ENCODE data around the gene TLE4. TPM values are rescaled to one million over a fixed set of nuclear protein-coding genes. Genes with fewer than 3 reads are reported as not detected.

The TLE4 gene
- total RNA-seq, 1 donor from 2014 or later, result 10.8 TPM

DNA sequence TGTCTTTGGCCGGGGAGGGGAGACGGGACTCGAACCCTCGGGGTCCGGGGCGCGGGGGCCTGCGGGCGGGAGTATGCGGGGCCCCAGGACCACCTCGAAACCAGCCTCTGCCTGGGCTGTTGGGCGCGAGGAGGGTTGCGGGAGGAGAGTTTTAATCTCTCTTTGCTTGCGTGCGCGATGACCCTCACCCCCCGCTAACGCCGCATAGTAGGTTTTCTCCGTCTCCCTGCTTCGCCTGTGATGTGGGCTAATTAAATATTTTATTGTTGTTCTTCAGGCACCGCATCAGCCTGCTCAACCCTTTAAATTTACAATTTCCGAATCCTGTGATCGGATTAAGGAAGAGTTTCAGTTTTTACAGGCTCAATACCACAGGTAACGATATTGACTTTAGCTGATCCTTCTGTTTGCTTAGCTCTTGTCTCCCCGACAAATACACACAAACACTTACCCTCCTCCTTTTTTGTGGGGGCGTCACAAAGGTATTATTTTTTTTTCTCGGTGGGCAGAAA, 1.7 kb downstream of the TLE4 start:
- DNase-seq (ENCODE audit: low read depth), result peak; percentile 27
- FAIRE-seq, result no peak
- Histone ChIP-seq H3K4me3 (ENCODE audit: low read depth, low read length) (peak overlapping the region; percentile 79), H3K27me3 (ENCODE audit: control insufficient read depth, insufficient read depth, low read length) (no peaks in the 10 kb centered on the region), H3K36me3 (ENCODE audit: control insufficient read depth, insufficient read depth, low read length) (no peaks in the 10 kb centered on the region)
- TF ChIP-seq, protein P1, sequence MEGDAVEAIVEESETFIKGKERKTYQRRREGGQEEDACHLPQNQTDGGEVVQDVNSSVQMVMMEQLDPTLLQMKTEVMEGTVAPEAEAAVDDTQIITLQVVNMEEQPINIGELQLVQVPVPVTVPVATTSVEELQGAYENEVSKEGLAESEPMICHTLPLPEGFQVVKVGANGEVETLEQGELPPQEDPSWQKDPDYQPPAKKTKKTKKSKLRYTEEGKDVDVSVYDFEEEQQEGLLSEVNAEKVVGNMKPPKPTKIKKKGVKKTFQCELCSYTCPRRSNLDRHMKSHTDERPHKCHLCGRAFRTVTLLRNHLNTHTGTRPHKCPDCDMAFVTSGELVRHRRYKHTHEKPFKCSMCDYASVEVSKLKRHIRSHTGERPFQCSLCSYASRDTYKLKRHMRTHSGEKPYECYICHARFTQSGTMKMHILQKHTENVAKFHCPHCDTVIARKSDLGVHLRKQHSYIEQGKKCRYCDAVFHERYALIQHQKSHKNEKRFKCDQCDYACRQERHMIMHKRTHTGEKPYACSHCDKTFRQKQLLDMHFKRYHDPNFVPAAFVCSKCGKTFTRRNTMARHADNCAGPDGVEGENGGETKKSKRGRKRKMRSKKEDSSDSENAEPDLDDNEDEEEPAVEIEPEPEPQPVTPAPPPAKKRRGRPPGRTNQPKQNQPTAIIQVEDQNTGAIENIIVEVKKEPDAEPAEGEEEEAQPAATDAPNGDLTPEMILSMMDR (IDR thresholded peaks at IDR 0.05; ENCODE audit: insufficient read depth, low read length, severe bottlenecking), result no peak

DNA sequence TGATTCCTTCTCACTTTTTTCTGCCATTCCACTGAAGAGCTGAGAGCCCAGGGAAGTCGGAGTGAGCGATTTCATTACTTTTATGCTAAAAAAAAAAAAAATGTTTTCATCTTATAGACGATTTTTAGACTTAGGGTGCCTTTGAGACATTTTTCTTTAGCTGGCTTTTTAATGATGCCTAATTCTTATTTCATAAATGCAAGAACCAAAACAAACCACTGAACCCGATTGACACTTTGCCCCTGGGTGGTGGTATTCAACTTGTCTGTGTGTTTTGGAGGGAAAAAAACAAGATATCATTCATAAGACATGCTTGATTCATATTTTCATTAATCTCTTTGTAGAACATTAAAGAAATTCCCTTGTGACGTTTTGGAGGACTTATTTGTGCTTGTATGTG, 2.4 kb downstream of the TLE4 start:
- no peaks in the 10 kb centered on the region for H3K27me3 ChIP-seq (ENCODE audit: control insufficient read depth, insufficient read depth, low read length)
- FAIRE-seq (no peak), DNase-seq (ENCODE audit: low read depth) (peak; percentile 13)
- no peaks in the 10 kb centered on the region for H3K36me3 ChIP-seq (ENCODE audit: control insufficient read depth, insufficient read depth, low read length)
- peak overlapping the region; percentile 79 for H3K4me3 ChIP-seq (ENCODE audit: low read depth, low read length)
- TF ChIP-seq, protein P1 (IDR thresholded peaks at IDR 0.05; ENCODE audit: insufficient read depth, low read length, severe bottlenecking), result no peak

DNA sequence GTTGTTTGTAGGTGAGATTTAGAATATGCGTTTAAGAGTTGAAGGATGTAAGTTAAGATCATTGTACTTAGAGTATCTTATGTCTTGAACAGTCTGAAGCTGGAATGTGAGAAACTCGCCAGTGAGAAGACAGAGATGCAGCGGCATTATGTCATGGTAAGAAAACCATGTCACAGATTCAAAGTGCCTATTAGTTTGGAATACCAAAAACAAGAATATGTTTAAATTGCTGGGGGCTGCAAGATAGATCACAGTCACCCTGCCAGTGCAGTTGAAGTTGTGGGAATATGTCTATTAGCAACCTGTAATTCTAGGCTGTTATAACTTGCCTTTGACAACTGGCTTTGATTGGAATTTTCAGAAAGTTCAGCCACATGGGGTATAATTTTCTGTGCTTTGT, 3.0 kb downstream of the TLE4 start:
- no peak for FAIRE-seq
- Histone ChIP-seq H3K4me3 (ENCODE audit: low read depth, low read length) (peak overlapping the region; percentile 79), H3K27me3 (ENCODE audit: control insufficient read depth, insufficient read depth, low read length) (no peaks in the 10 kb centered on the region), H3K36me3 (ENCODE audit: control insufficient read depth, insufficient read depth, low read length) (no peaks in the 10 kb centered on the region)
- peak; percentile 23 for DNase-seq (ENCODE audit: low read depth)
- TF ChIP-seq, protein P1 (IDR thresholded peaks at IDR 0.05; ENCODE audit: insufficient read depth, low read length, severe bottlenecking), result no peak

DNA sequence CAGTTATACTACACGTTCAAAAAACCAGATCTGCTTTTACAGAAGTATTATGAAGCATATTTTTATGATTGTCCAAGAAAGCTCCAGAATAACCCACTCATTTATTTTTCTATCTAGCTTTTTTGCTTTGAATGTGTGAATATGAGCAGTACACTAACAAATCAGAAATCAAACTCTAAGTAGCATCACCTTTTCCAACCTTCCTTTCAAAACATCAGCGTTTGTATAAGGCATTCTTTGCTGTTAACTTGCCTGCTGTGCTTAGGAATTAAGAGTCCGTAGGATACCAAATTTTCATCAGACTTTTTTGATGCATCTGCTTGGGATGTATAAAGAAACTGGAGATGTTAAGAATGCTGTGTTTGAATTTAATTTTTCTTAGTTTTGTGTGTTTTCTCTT, 3.8 kb downstream of the TLE4 start:
- TF ChIP-seq, protein P1 (IDR thresholded peaks at IDR 0.05; ENCODE audit: insufficient read depth, low read length, severe bottlenecking), result no peak
- Histone ChIP-seq H3K36me3 (ENCODE audit: control insufficient read depth, insufficient read depth, low read length) (no peaks in the 10 kb centered on the region), H3K4me3 (ENCODE audit: low read depth, low read length) (no peak overlapping the region), H3K27me3 (ENCODE audit: control insufficient read depth, insufficient read depth, low read length) (no peaks in the 10 kb centered on the region)
- no peak for DNase-seq (ENCODE audit: low read depth)
- FAIRE-seq, result no peak

DNA sequence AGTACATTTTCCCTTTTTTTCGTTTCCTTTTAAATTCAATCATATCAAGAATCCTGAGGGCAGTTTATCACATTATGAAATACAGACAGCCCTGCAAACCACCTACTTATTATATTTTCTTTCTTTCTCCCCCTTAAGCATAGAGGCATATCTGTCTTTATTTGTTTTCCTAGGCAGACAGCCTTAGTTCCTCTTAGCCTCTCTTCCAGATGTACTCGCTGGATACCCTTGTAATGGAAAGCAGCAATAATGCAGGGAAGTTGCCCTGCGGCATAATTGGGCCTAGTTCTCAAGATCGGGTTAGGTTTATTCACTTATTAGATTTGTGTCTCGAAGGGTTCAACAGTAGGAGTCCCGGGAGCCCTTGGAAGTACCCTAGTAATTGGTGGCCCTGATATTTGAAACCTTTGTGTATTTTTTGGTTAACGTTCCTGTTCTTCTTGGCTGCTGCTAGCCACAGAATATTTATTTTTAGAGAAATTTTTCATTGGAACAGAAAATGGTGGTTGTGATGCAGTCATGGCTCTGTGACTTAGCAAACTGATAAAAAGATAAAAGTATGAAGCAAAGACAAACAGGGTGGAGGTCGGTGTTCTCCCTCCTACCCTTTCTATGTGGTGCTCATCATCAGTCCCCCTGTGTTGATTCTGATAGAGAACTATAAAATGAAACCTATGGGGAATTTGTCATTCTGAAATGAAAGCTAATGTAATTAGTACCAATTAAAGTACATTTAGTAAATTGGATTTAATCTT, 6.4 kb downstream of the TLE4 start:
- no peak for FAIRE-seq
- DNase-seq (ENCODE audit: low read depth), result no peak
- TF ChIP-seq, protein P1 (IDR thresholded peaks at IDR 0.05; ENCODE audit: insufficient read depth, low read length, severe bottlenecking), result no peak

More for the DNA sequence above, 6.4 kb downstream of the TLE4 start:
- Histone ChIP-seq H3K27me3 (ENCODE audit: control insufficient read depth, insufficient read depth, low read length) (no peaks in the 10 kb centered on the region), H3K36me3 (ENCODE audit: control insufficient read depth, insufficient read depth, low read length) (peaks cover 2% of the 10 kb centered on the region), H3K4me3 (ENCODE audit: low read depth, low read length) (no peak overlapping the region)

All from bronchial epithelial cell (primary cell).